Measurements from ENCODE around the gene ZSCAN5C. TPM values are rescaled to one million over a fixed set of nuclear protein-coding genes. Genes with fewer than 3 reads are reported as not detected.

ZSCAN5C gene
- total and polyA plus RNA-seq, 8 donors = not detected

GRCh38 chr19:56156768-56157167, 45.3 kb upstream of the ZSCAN5C start:
- peaks cover 29 to 85% (median 77%) of the 10 kb centered on the region in 4 donors for H3K36me3 ChIP-seq
- no peaks in the 10 kb centered on the region for H3K27me3 ChIP-seq
- intact Hi-C loops (cut with DNase I; ENCODE audit: low total_unique reads) = no loop called here
- peaks cover 5 to 23% (median 11%) of the 10 kb centered on the region in 4 donors for H3K4me1 ChIP-seq
- DNase-seq = no peak
- H3K4me3 ChIP-seq = no peak overlapping the region
- 49 to 73% (median 59%) methylated on average over 5 to 11 of the region's 11 CpGs for WGBS, 5 donors
- H3K27ac ChIP-seq = peak overlapping the region in 3 of 5 donors; percentile 7 to 39 (median 29)
- TF ChIP-seq POLR2A (IDR thresholded peaks at IDR 0.05) (no peak), EP300 (IDR thresholded peaks at IDR 0.05) (no peak), CTCF (IDR thresholded peaks at IDR 0.05) (no peak), POLR2AphosphoS5 (IDR thresholded peaks at IDR 0.05) (no peak)
- no peaks in the 10 kb centered on the region for H3K9me3 ChIP-seq

DNA sequence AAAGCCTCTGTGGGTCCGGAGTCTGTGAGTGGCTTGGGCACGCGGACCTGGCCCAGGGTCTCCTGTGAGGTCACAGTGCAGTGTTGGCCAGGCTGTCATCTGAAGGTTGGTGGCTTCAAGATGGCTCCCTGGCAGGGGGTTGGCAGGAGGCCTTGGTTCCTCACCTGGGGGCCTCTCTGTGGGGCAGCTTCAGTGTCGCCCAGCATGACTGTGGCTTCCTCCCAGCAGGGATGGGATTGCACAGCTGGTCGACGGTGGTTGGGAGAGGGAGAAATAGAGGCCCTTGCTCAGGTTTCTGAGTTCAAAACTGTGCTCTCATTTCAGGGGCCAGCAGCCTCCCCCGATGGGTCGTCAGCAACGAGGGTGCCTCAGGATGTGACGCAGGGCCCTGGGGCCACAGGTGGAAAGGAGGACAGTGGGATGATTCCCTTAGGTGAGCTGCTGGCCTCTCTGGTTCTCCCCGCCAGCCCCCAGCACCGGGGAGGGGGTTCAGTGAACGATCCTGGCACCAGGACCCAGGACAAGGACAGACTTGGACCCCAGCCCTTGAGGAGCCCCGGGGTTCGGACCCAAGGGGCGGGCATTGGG, 43.8 kb upstream of the ZSCAN5C start:
- peaks cover 0 to 8% (median 4%) of the 10 kb centered on the region in 4 donors for H3K4me1 ChIP-seq
- no peaks in the 10 kb centered on the region for H3K27me3 ChIP-seq
- peaks cover 29 to 84% (median 77%) of the 10 kb centered on the region in 4 donors for H3K36me3 ChIP-seq
- WGBS, 5 donors = 90 to 96% (median 93%) methylated on average over 12 to 16 of the region's 16 CpGs
- H3K4me3 ChIP-seq = no peak overlapping the region
- intact Hi-C loops (cut with DNase I; ENCODE audit: low total_unique reads) = no loop called here
- no peak for DNase-seq
- no peaks in the 10 kb centered on the region for H3K9me3 ChIP-seq
- TF ChIP-seq CTCF (IDR thresholded peaks at IDR 0.05) (no peak), POLR2AphosphoS5 (IDR thresholded peaks at IDR 0.05) (no peak), EP300 (IDR thresholded peaks at IDR 0.05) (no peak), POLR2A (IDR thresholded peaks at IDR 0.05) (no peak)
- H3K27ac ChIP-seq = no peak overlapping the region

DNA sequence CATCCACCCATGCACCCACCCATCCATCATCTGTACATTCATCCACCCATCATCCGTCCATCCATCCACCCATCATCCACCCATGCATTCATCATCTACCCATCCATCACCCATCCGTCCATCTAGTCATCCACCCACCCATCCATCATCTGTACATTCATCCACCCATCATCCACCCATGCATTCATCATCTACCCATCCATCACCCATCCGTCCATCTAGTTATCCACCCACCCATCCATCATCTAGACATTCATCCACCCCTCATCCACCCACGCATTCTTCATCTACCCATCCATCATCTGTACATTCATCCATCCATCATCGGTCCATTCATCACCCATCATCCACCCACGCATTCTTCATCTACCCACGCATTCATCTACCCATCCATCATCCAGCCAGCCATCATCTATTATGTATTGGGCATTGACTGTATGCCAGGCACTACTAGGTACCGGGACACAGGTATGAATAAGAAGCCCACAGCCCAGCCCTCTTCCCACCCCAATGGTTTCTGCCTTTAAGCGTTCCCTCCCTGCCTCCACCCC, 43.0 kb upstream of the ZSCAN5C start:
- intact Hi-C loops (cut with DNase I; ENCODE audit: low total_unique reads) = no loop called here
- H3K4me3 ChIP-seq = no peak overlapping the region
- TF ChIP-seq POLR2A (IDR thresholded peaks at IDR 0.05) (no peak), EP300 (IDR thresholded peaks at IDR 0.05) (no peak), CTCF (IDR thresholded peaks at IDR 0.05) (no peak), POLR2AphosphoS5 (IDR thresholded peaks at IDR 0.05) (no peak)
- H3K36me3 ChIP-seq = peaks cover 29 to 76% (median 75%) of the 10 kb centered on the region in 4 donors
- H3K27me3 ChIP-seq = no peaks in the 10 kb centered on the region
- H3K9me3 ChIP-seq = no peaks in the 10 kb centered on the region
- no peak overlapping the region for H3K27ac ChIP-seq
- WGBS, 5 donors = 93 to 96% (median 94%) methylated on average over 9 of the region's 9 CpGs
- H3K4me1 ChIP-seq = peaks cover 0 to 5% (median 0%) of the 10 kb centered on the region in 4 donors
- DNase-seq = no peak

DNA sequence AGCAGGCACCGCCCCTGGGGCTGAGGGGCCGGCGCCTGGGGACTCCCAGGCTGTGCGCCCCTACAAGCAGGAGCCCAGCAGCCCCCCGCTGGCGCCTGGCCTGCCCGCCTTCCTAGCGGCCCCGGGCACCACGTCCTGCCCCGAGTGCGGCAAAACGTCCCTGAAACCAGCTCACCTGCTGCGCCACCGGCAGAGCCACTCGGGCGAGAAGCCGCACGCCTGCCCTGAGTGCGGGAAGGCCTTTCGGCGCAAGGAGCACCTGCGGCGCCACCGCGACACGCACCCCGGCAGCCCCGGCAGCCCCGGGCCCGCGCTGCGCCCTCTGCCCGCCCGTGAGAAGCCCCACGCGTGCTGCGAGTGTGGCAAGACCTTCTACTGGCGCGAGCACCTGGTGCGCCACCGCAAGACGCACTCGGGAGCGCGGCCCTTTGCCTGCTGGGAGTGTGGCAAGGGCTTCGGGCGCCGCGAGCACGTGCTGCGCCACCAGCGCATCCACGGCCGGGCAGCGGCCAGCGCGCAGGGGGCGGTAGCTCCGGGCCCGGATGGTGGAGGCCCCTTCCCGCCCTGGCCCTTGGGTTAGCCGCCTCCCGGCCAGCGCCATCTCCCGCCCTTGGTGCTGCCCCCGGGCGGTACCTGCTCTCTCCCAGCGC, 42.3 kb upstream of the ZSCAN5C start:
- TF ChIP-seq POLR2AphosphoS5 (IDR thresholded peaks at IDR 0.05) (no peak), CTCF (IDR thresholded peaks at IDR 0.05) (no peak), POLR2A (IDR thresholded peaks at IDR 0.05) (no peak), EP300 (IDR thresholded peaks at IDR 0.05) (no peak)
- Histone ChIP-seq H3K27ac (no peak overlapping the region), H3K27me3 (no peaks in the 10 kb centered on the region), H3K4me3 (no peak overlapping the region), H3K4me1 (peaks cover 0 to 5% (median 0%) of the 10 kb centered on the region in 4 donors), H3K9me3 (no peaks in the 10 kb centered on the region), H3K36me3 (peaks cover 29 to 70% (median 68%) of the 10 kb centered on the region in 4 donors)
- intact Hi-C loops (cut with DNase I; ENCODE audit: low total_unique reads) = loop anchor here (5.0 kb wide), 1 partner anchor 62 kb away; no protein-coding TSS in a partner anchor
- 95 to 99% (median 96%) methylated on average over 29 to 69 of the region's 69 CpGs for WGBS, 5 donors
- DNase-seq = no peak
